Frontal cortex (tissue), 4 donors: Measurements from ENCODE around the gene PLEKHA1. TPM values are rescaled to one million over a fixed set of nuclear protein-coding genes. Genes with fewer than 3 reads are reported as not detected.

ENCODE experiments used
- DNase-seq, 2 donors: peaks; one replicate each; pipeline ENCODE4 v3.0.0; 2012; ENCODE audit warnings: low spot score in 2 of 2
- FAIRE-seq: peaks from 2 replicates; lab custom pipeline; 2012; peaks lifted over from hg19 to GRCh38; lab: Jason Lieb, UNC
- total RNA-seq: library from RNA; depleted of rRNA; stranded (reverse); fragments of >200 nt; gene quantifications from one replicate; pipeline ENCODE4 v1.2.3, GENCODE V29; 2014
- donor health status: control.
- donor health status: control.
- donor health status: control.

Gene PLEKHA1
- total RNA-seq, 1 donor from 2014 or later, result 29.8 TPM

GRCh38 chr10:122419016-122419415, 44.5 kb downstream of the PLEKHA1 start:
- DNase-seq (no peak), FAIRE-seq (no peak)

DNA sequence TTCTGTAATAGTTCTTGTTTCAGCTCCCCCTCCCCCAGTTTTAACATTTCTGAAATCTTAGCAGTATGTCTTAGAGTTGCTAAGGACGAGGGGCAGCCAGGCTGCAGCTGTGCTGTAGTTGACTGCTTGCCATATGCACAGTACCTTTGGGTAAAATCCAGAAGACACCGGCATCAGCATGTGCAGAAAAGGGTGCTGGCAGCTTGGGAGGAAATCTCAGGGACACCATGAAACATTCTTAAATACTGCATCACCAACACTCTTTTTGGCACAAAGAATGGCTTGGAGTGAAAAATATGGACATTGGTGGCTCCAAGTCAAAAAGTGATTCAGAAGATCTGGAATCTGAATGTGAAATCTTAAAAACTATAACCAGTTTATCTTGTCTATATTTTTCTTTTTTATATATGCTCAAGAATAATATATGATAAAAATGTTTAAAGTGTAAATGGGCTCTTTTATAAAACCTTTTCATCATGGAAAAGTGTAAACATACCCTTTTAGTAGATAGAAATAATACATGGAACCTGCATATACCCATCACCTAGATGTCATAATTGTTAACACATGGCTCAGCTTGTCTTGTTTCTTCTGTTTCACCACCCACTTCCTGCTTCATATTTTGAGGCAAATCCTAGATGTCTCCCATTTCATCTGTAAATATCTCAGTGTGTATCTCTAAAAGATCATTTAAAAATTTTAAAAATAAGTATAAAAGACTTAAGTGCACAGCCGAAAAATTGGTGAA, 45.5 kb downstream of the PLEKHA1 start:
- DNase-seq (no peak), FAIRE-seq (no peak)

- FAIRE-seq (no peak), DNase-seq (no peak)
Observed at GRCh38 chr10:122420624-122421007, 46.1 kb downstream of the PLEKHA1 start.

GRCh38 chr10:122421054-122421625, 46.6 kb downstream of the PLEKHA1 start:
- no peak for DNase-seq

GRCh38 chr10:122421742-122422141, 47.2 kb downstream of the PLEKHA1 start:
- DNase-seq (no peak), FAIRE-seq (no peak)

More at GRCh38 chr10:122421054-122421625, 46.6 kb downstream of the PLEKHA1 start:
- no peak for FAIRE-seq

DNA sequence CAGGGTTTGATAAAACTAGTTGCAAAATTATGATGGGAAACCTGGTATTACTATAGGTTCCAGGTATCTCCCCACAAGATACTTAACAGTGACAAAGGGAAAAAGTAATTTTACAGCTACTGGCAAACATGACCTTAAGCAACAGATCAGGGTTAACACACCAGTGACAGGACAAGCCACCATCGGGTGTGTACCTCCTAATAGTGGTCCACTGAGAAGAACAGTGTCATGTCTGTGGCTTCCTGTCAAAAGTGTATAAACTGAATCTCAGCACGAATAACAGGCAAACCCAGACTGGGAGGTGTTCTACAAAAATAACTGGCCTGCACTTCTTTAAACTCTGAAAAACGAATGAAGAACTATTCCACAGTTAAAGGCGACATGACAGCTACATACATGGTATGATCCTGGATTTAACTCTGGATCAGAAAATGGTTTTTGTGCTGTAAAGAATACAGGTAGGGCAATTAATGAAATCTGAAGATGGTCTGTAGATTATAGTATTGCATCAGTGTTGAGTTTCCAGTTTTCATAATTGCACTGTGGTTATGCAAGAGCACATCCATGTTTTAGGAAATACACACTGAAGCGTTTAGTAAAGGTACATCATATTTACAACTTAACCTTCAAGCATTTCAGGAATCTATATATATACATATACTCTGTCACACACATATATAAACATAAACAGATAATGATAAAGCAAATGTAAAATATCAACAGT, 47.9 kb downstream of the PLEKHA1 start:
- DNase-seq, result no peak
- FAIRE-seq, result no peak

GRCh38 chr10:122424059-122424458, 49.6 kb downstream of the PLEKHA1 start:
- FAIRE-seq (no peak), DNase-seq (no peak)

GRCh38 chr10:122426829-122427228, 52.3 kb downstream of the PLEKHA1 start:
- no peak for DNase-seq

GRCh38 chr10:122427280-122427679, 52.8 kb downstream of the PLEKHA1 start:
- no peak for FAIRE-seq
- no peak for DNase-seq

More at GRCh38 chr10:122426829-122427228, 52.3 kb downstream of the PLEKHA1 start:
- no peak for FAIRE-seq

- FAIRE-seq, result peak; percentile 99
- no peak for DNase-seq
Observed at GRCh38 chr10:122435212-122435827, 60.8 kb downstream of the PLEKHA1 start.

GRCh38 chr10:122441961-122442360, 67.5 kb downstream of the PLEKHA1 start:
- no peak for DNase-seq
- FAIRE-seq, result no peak

GRCh38 chr10:122445469-122445868, 71.0 kb downstream of the PLEKHA1 start:
- FAIRE-seq (no peak), DNase-seq (no peak)

DNA sequence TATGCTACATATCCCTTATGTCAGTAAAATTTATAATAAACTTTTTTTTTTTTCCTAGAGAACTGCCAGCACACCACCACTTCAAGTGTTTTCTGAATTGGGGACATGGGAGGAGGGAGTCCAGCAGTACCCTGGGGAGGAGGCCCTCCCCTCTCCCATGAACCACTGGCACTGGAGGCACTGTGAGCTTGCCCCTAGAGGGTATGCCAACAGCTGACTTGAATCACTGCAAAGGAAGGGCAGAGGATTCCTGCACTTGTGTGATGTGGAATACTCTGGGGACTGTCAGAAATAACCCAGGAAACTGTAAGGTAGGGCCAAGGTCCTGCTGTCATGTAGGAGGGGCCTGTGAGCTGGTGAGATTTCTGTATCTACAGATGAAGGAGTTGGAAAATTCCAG, 71.4 kb downstream of the PLEKHA1 start:
- no peak for DNase-seq

GRCh38 chr10:122446668-122447423, 72.3 kb downstream of the PLEKHA1 start:
- DNase-seq (no peak), FAIRE-seq (no peak)

More for the DNA sequence above, 71.4 kb downstream of the PLEKHA1 start:
- FAIRE-seq, result no peak

- DNase-seq (no peak), FAIRE-seq (no peak)
Observed at GRCh38 chr10:122448600-122448999, 74.1 kb downstream of the PLEKHA1 start.

- no peak for DNase-seq
- no peak for FAIRE-seq
Observed at GRCh38 chr10:122449153-122449552, 74.6 kb downstream of the PLEKHA1 start.

- DNase-seq, result no peak
- FAIRE-seq, result no peak
Observed at GRCh38 chr10:122450353-122450990, 76.0 kb downstream of the PLEKHA1 start.

GRCh38 chr10:122454071-122454470, 79.6 kb downstream of the PLEKHA1 start:
- DNase-seq (no peak), FAIRE-seq (no peak)

- DNase-seq (no peak), FAIRE-seq (no peak)
Observed at GRCh38 chr10:122454603-122455080, 80.1 kb downstream of the PLEKHA1 start, which contains the start of gene ARMS2. TSS of gene ARMS2 (plus strand) at chr10:122454653. CDS start at chr10:122454728, 75 bp downstream.
